WTC11 (cell line): ENCODE results near the gene KRTAP10-4. TPM values are rescaled to one million over a fixed set of nuclear protein-coding genes. Genes with fewer than 3 reads are reported as not detected.
A peak's percentile ranks its signal among the peaks of the same experiment; 100 is the strongest.

Source experiments
- ATAC-seq: fragments of 200-7000 bp; cut with Tn5 transposase; 2 replicates; pipeline ENCODE4 v1.10.0; 2021; ENCODE audit warnings: mild to moderate bottlenecking, moderate library complexity
- CTCF ChIA-PET: fragments of 300-600 bp; sonication (Branson Sonifier 250); formaldehyde crosslinking; loops from one replicate; lab custom pipeline; 2021; ENCODE audit warnings: antibody characterized with exemption; lab: Charles Lee
- POLR2A ChIA-PET: fragments of 350-600 bp; sonication (Branson Sonifier 250); formaldehyde crosslinking; loops from one replicate; lab custom pipeline; 2021; ENCODE audit warnings: antibody characterized with exemption; lab: Charles Lee
- DNase-seq: peaks from one replicate; pipeline ENCODE4 v3.0.0; 2021; ENCODE audit warnings: low spot score
- H3K27ac Mint-ChIP-seq: 2 replicates; pipeline ENCODE4 v1.8.0; 2021; ENCODE audit warnings: mixed read lengths
- H3K27me3 Mint-ChIP-seq: 2 replicates; pipeline ENCODE4 v1.8.0; 2021; ENCODE audit warnings: low read depth, mild to moderate bottlenecking, moderate library complexity, mixed read lengths
- H3K36me3 Mint-ChIP-seq: 2 replicates; pipeline ENCODE4 v1.8.0; 2021; ENCODE audit warnings: mixed read lengths
- H3K4me1 Mint-ChIP-seq: 2 replicates; pipeline ENCODE4 v1.8.0; 2022; ENCODE audit warnings: mixed read lengths
- H3K4me3 Mint-ChIP-seq: 2 replicates; pipeline ENCODE4 v1.8.0; 2021; ENCODE audit warnings: mild to moderate bottlenecking, moderate library complexity, mixed read lengths
- H3K9me3 Mint-ChIP-seq: 2 replicates; pipeline ENCODE4 v1.8.0; 2021; ENCODE audit warnings: mixed read lengths
- HMGA2 ChIP-seq: fragments of 250-450 bp; sonication (Bioruptor Pico); IDR thresholded peaks from 2 replicates; pipeline ENCODE4 v1.4.0; 2021; ENCODE audit warnings: mild to moderate bottlenecking, moderate library complexity
- NR1H2 ChIP-seq: sonication (generic); formaldehyde crosslinking; IDR thresholded peaks from 2 replicates; pipeline ENCODE4 v1.9.0; 2021; ENCODE audit warnings: mild to moderate bottlenecking, moderate library complexity, missing genetic modification reagents
- NR2C2 ChIP-seq: sonication (generic); formaldehyde crosslinking; IDR thresholded peaks from 2 replicates; pipeline ENCODE4 v1.8.0; 2022; ENCODE audit warnings: mild to moderate bottlenecking, missing genetic modification reagents
- RORB ChIP-seq: fragments of 250-450 bp; sonication (Bioruptor Pico); IDR thresholded peaks from 2 replicates; pipeline ENCODE4 v1.9.0; 2021; ENCODE audit warnings: mild to moderate bottlenecking
- SP1 ChIP-seq: sonication (generic); formaldehyde crosslinking; conservative IDR thresholded peaks from 2 replicates; pipeline ENCODE4 v1.8.1; 2022; ENCODE audit warnings: missing genetic modification reagents
- TCF7 ChIP-seq: sonication (generic); formaldehyde crosslinking; IDR thresholded peaks from 2 replicates; pipeline ENCODE4 v1.8.0; 2022; ENCODE audit warnings: mild to moderate bottlenecking, low read depth, missing genetic modification reagents, moderate library complexity
- TEAD1 ChIP-seq: sonication (generic); formaldehyde crosslinking; IDR thresholded peaks from 2 replicates; pipeline ENCODE4 v1.8.0; 2022; ENCODE audit warnings: mild to moderate bottlenecking, missing genetic modification reagents
- ZNF138 ChIP-seq: sonication (generic); formaldehyde crosslinking; conservative IDR thresholded peaks from 2 replicates; pipeline ENCODE4 v1.8.1; 2022; ENCODE audit warnings: mild to moderate bottlenecking, moderate library complexity, missing genetic modification reagents
- ZNF423 ChIP-seq: fragments of 250-450 bp; sonication (Bioruptor Pico); IDR thresholded peaks from 2 replicates; pipeline ENCODE4 v2.1.2; 2022; ENCODE audit warnings: mild to moderate bottlenecking, moderate library complexity
- ZNF671 ChIP-seq: fragments of 250-450 bp; sonication (Bioruptor Pico); IDR thresholded peaks from 2 replicates; pipeline ENCODE4 v1.8.0; 2021; ENCODE audit warnings: mild to moderate bottlenecking
- total RNA-seq: library from RNA; stranded (reverse); gene quantifications from 3 replicates; pipeline ENCODE4 v1.2.3, GENCODE V29; 2021
- TF ChIP-seq, protein P1 (sequence below): sonication (generic); formaldehyde crosslinking; IDR thresholded peaks from 2 replicates; pipeline ENCODE4 v1.8.1; 2022; ENCODE audit warnings: missing genetic modification reagents, borderline replicate concordance
- TF ChIP-seq, protein P2 (sequence below): fragments of 250-450 bp; sonication (Bioruptor Pico); IDR thresholded peaks from 2 replicates; pipeline ENCODE4 v2.1.2; 2022; ENCODE audit warnings: mild to moderate bottlenecking, moderate library complexity
- TF ChIP-seq, protein P3 (sequence below): fragments of 250-450 bp; sonication (Bioruptor Pico); IDR thresholded peaks from 2 replicates; pipeline ENCODE4 v1.9.0; 2021; ENCODE audit warnings: mild to moderate bottlenecking
- TF ChIP-seq, protein P4 (sequence below): sonication (generic); formaldehyde crosslinking; IDR thresholded peaks from 2 replicates; pipeline ENCODE4 v1.8.1; 2023; ENCODE audit warnings: mild to moderate bottlenecking, missing genetic modification reagents, moderate library complexity
- TF ChIP-seq, protein P5 (sequence below): sonication (generic); formaldehyde crosslinking; IDR thresholded peaks from 2 replicates; pipeline ENCODE4 v1.8.0; 2023; ENCODE audit warnings: missing genetic modification reagents
- TF ChIP-seq, protein P6 (sequence below): sonication (generic); formaldehyde crosslinking; IDR thresholded peaks from 2 replicates; pipeline ENCODE4 v1.8.0; 2022; ENCODE audit warnings: mild to moderate bottlenecking, missing genetic modification reagents
- TF ChIP-seq, protein P7 (sequence below): fragments of 250-450 bp; sonication (Bioruptor Pico); IDR thresholded peaks from 2 replicates; pipeline ENCODE4 v1.9.0; 2021; ENCODE audit warnings: mild to moderate bottlenecking
- TF ChIP-seq, protein P8 (sequence below): sonication (generic); formaldehyde crosslinking; IDR thresholded peaks from 2 replicates; pipeline ENCODE4 v1.8.0; 2022; ENCODE audit warnings: mild to moderate bottlenecking, missing genetic modification reagents
- TF ChIP-seq, protein P9 (sequence below): sonication (generic); formaldehyde crosslinking; IDR thresholded peaks from 2 replicates; pipeline ENCODE4 v1.8.0; 2023; ENCODE audit warnings: missing genetic modification reagents, mild to moderate bottlenecking, borderline replicate concordance

The KRTAP10-4 gene
- total RNA-seq, 1 experiment from 2014 or later: not detected

DNA sequence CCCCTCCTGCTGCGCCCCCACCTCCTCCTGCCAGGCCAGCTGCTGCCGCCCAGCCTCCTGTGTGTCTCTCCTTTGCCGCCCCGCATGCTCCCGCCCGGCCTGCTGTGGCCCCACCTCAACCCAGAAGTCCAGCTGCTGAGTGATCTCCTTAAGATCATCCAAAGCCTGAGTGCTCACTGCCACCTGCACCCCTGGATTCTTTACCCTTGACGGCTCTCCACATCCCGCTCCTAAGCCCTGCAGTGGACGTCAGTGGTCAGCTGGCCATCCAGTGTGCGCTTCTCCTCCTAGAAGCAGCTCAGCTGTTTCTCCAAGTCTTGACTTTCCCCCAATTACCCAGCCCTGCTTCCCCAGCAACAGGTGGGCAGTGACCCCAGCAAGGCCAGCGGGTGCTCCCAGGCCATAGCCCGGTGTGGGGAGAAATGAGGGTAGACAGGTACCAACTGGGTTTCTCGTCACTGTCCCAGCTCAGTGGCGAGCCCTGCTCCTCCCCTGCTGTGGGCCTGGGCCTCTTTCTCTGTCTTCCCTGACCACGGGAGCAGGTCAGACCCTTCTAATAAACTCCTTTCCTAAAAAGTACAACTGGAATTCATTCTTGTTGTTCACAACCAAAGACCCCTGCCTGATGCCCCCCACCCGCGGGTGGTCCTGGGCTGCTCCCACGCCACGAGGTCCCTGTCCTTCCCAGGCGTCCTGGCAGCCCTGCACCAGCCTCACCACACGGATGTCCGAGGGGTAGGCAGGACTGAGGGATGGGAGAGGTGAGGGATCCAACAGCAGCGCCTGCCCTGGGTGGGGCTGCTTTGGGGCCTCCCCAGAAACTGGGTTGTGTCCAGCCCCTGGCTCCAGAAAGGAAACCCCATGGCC, 28.3 kb downstream of the KRTAP10-4 start:
- ChIA-PET CTCF (interaction anchor here (1.1 kb wide), 1 partner anchor 199 kb away, joined by 3 read pairs; no protein-coding TSS in a partner anchor), POLR2A (no interaction called here)
- no peak for DNase-seq
- Mint-ChIP-seq H3K27me3 (no peaks in the 10 kb centered on the region; the same call in 1 of the 2 replicates), H3K36me3 (no peaks in the 10 kb centered on the region; the same call in 1 of the 2 replicates), H3K4me3 (no peak overlapping the region), H3K27ac (peak overlapping the region; percentile 25; the same call in 1 of the 2 replicates), H3K4me1 (peaks cover 31% of the 10 kb centered on the region), H3K9me3 (peaks cover 25% of the 10 kb centered on the region)
- no peak for ATAC-seq
- TF ChIP-seq, protein P1, sequence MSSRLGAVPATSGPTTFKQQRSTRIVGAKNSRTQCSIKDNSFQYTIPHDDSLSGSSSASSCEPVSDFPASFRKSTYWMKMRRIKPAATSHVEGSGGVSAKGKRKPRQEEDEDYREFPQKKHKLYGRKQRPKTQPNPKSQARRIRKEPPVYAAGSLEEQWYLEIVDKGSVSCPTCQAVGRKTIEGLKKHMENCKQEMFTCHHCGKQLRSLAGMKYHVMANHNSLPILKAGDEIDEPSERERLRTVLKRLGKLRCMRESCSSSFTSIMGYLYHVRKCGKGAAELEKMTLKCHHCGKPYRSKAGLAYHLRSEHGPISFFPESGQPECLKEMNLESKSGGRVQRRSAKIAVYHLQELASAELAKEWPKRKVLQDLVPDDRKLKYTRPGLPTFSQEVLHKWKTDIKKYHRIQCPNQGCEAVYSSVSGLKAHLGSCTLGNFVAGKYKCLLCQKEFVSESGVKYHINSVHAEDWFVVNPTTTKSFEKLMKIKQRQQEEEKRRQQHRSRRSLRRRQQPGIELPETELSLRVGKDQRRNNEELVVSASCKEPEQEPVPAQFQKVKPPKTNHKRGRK (CRISPR knock-in tag): no peak
- no peak for TF ChIP-seq ZNF138 (CRISPR knock-in tag)
- no peak for TF ChIP-seq RORB
- TF ChIP-seq, protein P2, sequence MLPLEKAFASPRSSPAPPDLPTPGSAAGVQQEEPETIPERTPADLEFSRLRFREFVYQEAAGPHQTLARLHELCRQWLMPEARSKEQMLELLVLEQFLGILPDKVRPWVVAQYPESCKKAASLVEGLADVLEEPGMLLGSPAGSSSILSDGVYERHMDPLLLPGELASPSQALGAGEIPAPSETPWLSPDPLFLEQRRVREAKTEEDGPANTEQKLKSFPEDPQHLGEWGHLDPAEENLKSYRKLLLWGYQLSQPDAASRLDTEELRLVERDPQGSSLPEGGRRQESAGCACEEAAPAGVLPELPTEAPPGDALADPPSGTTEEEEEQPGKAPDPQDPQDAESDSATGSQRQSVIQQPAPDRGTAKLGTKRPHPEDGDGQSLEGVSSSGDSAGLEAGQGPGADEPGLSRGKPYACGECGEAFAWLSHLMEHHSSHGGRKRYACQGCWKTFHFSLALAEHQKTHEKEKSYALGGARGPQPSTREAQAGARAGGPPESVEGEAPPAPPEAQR (CRISPR knock-in tag): no peak
- no peak for TF ChIP-seq HMGA2
- no peak for TF ChIP-seq ZNF671
- TF ChIP-seq NR1H2 (CRISPR knock-in tag): no peak
- no peak for TF ChIP-seq TEAD1 (CRISPR knock-in tag)
- no peak for TF ChIP-seq TCF7 (CRISPR knock-in tag)
- no peak for TF ChIP-seq NR2C2 (CRISPR knock-in tag)
- TF ChIP-seq, protein P3, sequence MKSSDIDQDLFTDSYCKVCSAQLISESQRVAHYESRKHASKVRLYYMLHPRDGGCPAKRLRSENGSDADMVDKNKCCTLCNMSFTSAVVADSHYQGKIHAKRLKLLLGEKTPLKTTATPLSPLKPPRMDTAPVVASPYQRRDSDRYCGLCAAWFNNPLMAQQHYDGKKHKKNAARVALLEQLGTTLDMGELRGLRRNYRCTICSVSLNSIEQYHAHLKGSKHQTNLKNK (CRISPR knock-in tag): no peak
- TF ChIP-seq, protein P4, sequence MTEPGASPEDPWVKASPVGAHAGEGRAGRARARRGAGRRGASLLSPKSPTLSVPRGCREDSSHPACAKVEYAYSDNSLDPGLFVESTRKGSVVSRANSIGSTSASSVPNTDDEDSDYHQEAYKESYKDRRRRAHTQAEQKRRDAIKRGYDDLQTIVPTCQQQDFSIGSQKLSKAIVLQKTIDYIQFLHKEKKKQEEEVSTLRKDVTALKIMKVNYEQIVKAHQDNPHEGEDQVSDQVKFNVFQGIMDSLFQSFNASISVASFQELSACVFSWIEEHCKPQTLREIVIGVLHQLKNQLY (CRISPR knock-in tag): no peak
- TF ChIP-seq, protein P5, sequence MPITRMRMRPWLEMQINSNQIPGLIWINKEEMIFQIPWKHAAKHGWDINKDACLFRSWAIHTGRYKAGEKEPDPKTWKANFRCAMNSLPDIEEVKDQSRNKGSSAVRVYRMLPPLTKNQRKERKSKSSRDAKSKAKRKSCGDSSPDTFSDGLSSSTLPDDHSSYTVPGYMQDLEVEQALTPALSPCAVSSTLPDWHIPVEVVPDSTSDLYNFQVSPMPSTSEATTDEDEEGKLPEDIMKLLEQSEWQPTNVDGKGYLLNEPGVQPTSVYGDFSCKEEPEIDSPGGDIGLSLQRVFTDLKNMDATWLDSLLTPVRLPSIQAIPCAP (CRISPR knock-in tag): no peak
- no peak for TF ChIP-seq SP1 (CRISPR knock-in tag)
- TF ChIP-seq, protein P6, sequence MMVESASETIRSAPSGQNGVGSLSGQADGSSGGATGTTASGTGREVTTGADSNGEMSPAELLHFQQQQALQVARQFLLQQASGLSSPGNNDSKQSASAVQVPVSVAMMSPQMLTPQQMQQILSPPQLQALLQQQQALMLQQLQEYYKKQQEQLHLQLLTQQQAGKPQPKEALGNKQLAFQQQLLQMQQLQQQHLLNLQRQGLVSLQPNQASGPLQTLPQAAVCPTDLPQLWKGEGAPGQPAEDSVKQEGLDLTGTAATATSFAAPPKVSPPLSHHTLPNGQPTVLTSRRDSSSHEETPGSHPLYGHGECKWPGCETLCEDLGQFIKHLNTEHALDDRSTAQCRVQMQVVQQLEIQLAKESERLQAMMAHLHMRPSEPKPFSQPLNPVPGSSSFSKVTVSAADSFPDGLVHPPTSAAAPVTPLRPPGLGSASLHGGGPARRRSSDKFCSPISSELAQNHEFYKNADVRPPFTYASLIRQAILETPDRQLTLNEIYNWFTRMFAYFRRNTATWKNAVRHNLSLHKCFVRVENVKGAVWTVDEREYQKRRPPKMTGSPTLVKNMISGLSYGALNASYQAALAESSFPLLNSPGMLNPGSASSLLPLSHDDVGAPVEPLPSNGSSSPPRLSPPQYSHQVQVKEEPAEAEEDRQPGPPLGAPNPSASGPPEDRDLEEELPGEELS (CRISPR knock-in tag): no peak
- TF ChIP-seq, protein P7, sequence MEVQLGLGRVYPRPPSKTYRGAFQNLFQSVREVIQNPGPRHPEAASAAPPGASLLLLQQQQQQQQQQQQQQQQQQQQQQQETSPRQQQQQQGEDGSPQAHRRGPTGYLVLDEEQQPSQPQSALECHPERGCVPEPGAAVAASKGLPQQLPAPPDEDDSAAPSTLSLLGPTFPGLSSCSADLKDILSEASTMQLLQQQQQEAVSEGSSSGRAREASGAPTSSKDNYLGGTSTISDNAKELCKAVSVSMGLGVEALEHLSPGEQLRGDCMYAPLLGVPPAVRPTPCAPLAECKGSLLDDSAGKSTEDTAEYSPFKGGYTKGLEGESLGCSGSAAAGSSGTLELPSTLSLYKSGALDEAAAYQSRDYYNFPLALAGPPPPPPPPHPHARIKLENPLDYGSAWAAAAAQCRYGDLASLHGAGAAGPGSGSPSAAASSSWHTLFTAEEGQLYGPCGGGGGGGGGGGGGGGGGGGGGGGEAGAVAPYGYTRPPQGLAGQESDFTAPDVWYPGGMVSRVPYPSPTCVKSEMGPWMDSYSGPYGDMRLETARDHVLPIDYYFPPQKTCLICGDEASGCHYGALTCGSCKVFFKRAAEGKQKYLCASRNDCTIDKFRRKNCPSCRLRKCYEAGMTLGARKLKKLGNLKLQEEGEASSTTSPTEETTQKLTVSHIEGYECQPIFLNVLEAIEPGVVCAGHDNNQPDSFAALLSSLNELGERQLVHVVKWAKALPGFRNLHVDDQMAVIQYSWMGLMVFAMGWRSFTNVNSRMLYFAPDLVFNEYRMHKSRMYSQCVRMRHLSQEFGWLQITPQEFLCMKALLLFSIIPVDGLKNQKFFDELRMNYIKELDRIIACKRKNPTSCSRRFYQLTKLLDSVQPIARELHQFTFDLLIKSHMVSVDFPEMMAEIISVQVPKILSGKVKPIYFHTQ (CRISPR knock-in tag): no peak
- TF ChIP-seq ZNF423 (CRISPR knock-in tag): no peak
- TF ChIP-seq, protein P8, sequence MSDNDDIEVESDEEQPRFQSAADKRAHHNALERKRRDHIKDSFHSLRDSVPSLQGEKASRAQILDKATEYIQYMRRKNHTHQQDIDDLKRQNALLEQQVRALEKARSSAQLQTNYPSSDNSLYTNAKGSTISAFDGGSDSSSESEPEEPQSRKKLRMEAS (CRISPR knock-in tag): no peak
- TF ChIP-seq, protein P9, sequence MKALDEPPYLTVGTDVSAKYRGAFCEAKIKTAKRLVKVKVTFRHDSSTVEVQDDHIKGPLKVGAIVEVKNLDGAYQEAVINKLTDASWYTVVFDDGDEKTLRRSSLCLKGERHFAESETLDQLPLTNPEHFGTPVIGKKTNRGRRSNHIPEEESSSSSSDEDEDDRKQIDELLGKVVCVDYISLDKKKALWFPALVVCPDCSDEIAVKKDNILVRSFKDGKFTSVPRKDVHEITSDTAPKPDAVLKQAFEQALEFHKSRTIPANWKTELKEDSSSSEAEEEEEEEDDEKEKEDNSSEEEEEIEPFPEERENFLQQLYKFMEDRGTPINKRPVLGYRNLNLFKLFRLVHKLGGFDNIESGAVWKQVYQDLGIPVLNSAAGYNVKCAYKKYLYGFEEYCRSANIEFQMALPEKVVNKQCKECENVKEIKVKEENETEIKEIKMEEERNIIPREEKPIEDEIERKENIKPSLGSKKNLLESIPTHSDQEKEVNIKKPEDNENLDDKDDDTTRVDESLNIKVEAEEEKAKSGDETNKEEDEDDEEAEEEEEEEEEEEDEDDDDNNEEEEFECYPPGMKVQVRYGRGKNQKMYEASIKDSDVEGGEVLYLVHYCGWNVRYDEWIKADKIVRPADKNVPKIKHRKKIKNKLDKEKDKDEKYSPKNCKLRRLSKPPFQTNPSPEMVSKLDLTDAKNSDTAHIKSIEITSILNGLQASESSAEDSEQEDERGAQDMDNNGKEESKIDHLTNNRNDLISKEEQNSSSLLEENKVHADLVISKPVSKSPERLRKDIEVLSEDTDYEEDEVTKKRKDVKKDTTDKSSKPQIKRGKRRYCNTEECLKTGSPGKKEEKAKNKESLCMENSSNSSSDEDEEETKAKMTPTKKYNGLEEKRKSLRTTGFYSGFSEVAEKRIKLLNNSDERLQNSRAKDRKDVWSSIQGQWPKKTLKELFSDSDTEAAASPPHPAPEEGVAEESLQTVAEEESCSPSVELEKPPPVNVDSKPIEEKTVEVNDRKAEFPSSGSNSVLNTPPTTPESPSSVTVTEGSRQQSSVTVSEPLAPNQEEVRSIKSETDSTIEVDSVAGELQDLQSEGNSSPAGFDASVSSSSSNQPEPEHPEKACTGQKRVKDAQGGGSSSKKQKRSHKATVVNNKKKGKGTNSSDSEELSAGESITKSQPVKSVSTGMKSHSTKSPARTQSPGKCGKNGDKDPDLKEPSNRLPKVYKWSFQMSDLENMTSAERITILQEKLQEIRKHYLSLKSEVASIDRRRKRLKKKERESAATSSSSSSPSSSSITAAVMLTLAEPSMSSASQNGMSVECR (CRISPR knock-in tag): no peak
